Keratinocyte (primary cell): ENCODE results near the gene SLC25A34.

Experiments used
- EZH2 ChIP-seq: IDR thresholded peaks from one replicate; pipeline ENCODE4 v1.6.1; 2012; ENCODE audit warnings: inconsistent platforms, mild to moderate bottlenecking, low read length, moderate library complexity
- TF ChIP-seq, protein P1 (sequence below), 3 experiments: IDR thresholded peaks in 1 of 3; conservative IDR thresholded peaks in 1 of 3; optimal IDR thresholded peaks in 1 of 3; 2 replicates in 2 of 3; 3 replicates in 1 of 3; pipeline versions ENCODE3 to v1.5.1; 2011; ENCODE audit warnings: low read length in 3 of 3, mild to moderate bottlenecking in 3 of 3, moderate library complexity in 2 of 3, control low read depth in 1 of 3, inconsistent platforms in 1 of 3; ENCODE audit not compliant: insufficient read depth in 2 of 3; ENCODE audit errors: extremely low read depth in 1 of 3

DNA sequence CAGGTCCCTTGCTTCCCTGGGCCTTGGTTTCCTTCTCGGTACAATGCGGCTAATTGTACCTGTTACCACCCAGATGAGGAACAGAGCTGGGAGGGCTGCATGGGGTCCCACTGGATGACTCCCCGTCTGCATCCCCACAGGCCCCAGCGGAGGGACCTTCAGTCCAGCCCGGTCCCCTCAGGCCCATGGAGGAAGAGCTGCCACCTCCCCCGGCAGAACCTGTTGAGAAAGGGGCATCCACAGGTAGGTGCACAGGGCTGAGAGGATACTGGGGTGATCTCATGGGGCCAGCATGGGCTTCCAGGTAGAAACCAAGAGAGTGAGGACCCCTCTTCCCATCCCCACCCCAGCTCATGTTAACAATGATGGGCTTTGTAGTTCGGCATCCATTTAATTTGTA is 32.3 kb downstream of the SLC25A34 start:
- TF ChIP-seq, protein P1, sequence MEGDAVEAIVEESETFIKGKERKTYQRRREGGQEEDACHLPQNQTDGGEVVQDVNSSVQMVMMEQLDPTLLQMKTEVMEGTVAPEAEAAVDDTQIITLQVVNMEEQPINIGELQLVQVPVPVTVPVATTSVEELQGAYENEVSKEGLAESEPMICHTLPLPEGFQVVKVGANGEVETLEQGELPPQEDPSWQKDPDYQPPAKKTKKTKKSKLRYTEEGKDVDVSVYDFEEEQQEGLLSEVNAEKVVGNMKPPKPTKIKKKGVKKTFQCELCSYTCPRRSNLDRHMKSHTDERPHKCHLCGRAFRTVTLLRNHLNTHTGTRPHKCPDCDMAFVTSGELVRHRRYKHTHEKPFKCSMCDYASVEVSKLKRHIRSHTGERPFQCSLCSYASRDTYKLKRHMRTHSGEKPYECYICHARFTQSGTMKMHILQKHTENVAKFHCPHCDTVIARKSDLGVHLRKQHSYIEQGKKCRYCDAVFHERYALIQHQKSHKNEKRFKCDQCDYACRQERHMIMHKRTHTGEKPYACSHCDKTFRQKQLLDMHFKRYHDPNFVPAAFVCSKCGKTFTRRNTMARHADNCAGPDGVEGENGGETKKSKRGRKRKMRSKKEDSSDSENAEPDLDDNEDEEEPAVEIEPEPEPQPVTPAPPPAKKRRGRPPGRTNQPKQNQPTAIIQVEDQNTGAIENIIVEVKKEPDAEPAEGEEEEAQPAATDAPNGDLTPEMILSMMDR (optimal IDR thresholded peaks at IDR 0.05 in 1 of 3, IDR thresholded peaks at IDR 0.05 in 1 of 3, conservative IDR thresholded peaks at IDR 0.05 in 1 of 3; ENCODE audit: extremely low read depth in 1 of 3, insufficient read depth in 2 of 3, low read length in 3 of 3) = no peak
- TF ChIP-seq EZH2 = no peak
